ENCODE measurements around the gene AKAIN1. TPM values are rescaled to one million over a fixed set of nuclear protein-coding genes. Genes with fewer than 3 reads are reported as not detected.

The AKAIN1 gene
- total and polyA plus RNA-seq, 2 of the 8 experiments (the other 6 are each of a cell fraction or from before 2014, with no cell fraction given) = not detected

DNA sequence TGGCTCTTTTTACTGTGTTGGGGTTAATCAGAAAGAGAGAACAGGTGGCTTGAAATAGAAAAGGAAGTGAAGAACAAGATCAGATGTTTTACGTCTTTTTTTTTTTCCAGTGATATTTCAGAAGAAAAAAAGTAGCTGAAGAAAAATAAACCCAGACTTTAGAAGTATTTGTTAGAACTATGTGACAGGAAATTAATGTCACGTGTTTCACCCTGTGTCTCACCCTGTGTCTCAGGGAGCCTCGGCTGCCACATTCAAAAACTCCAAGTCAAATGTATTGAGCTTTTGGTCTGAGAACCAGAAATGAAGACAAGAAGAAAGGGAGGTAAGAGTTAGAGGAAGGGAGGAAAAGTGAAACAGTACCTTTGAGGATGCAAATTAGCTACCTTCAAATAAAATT is 38.0 kb downstream of the AKAIN1 start:
- no peaks in the 10 kb centered on the region for H3K4me1 ChIP-seq (replicated peaks in 1 of 4; ENCODE audit: control insufficient read depth in 3 of 4, insufficient read depth in 4 of 4, low read length in 3 of 4)
- no peak overlapping the region for H4K8ac ChIP-seq (ENCODE audit: extremely low read depth, insufficient read depth, low read length)
- no peaks in the 10 kb centered on the region for H3K9me3 ChIP-seq (ENCODE audit: insufficient read depth in 2 of 2, low read depth in 1 of 2, low read length in 1 of 2)
- H2BK20ac ChIP-seq (ENCODE audit: low read length) = no peak overlapping the region
- H3K9ac ChIP-seq (replicated peaks in 1 of 4; ENCODE audit: extremely low read depth in 1 of 4, low read depth in 3 of 4, low read length in 3 of 4) = no peak overlapping the region
- no peak overlapping the region for H2AK5ac ChIP-seq (ENCODE audit: low read depth, low read length)
- H3K36me3 ChIP-seq (ENCODE audit: control insufficient read depth in 2 of 4, insufficient read depth in 4 of 4, low read length in 3 of 4) = no peaks in the 10 kb centered on the region
- H4K20me1 ChIP-seq (replicated peaks in 1 of 2; ENCODE audit: control insufficient read depth in 1 of 2, insufficient read depth in 2 of 2, low read length in 2 of 2) = no peaks in the 10 kb centered on the region
- DNase-seq (ENCODE audit: low read depth in 1 of 2, low spot score in 2 of 2) = no peak
- H2AFZ ChIP-seq (ENCODE audit: low read length) = no peak overlapping the region
- H3K27ac ChIP-seq (ENCODE audit: low read depth, low read length) = no peak overlapping the region
- CTCF ChIA-PET (ENCODE audit: partially characterized antibody) = no interaction called here
- no peak overlapping the region for H4K91ac ChIP-seq (replicated peaks; ENCODE audit: insufficient read length, low read length)
- no peak overlapping the region for H4K5ac ChIP-seq (ENCODE audit: insufficient read length, low read depth, low read length)
- H3K23ac ChIP-seq (ENCODE audit: insufficient read length) = no peak overlapping the region
- no peak overlapping the region for H3K4me2 ChIP-seq (ENCODE audit: insufficient read depth in 1 of 2, low read depth in 2 of 2, low read length in 2 of 2)
- no peak overlapping the region for H3K4me3 ChIP-seq (ENCODE audit: extremely low read depth in 1 of 4, insufficient read depth in 2 of 4, low read depth in 3 of 4, low read length in 4 of 4)
- H2BK5ac ChIP-seq (ENCODE audit: low read depth, low read length) = no peak overlapping the region
- TF ChIP-seq BACH1 (IDR thresholded peaks at IDR 0.05; ENCODE audit: low read length) = no peak
- no peaks in the 10 kb centered on the region for H3K23me2 ChIP-seq (ENCODE audit: low read depth, low read length)
- WGBS, 2 experiments (ENCODE audit: extremely low coverage in 1 of 2, insufficient coverage in 1 of 2, insufficient read length in 1 of 2, insufficient replicate concordance in 2 of 2, low coverage in 1 of 2, low lambda C conversion rate in 2 of 2, missing lambda C conversion rate in 1 of 2) = 74% methylated on average over 3 of the region's 3 CpGs; no CpG with 5 or more reads in 1 of the 2 experiments
- no peak overlapping the region for H2BK120ac ChIP-seq (replicated peaks; ENCODE audit: low read depth, low read length)
- H3K27me3 ChIP-seq (replicated peaks in 1 of 4; ENCODE audit: control insufficient read depth in 3 of 4, extremely low read depth in 1 of 4, insufficient read depth in 3 of 4, low read length in 3 of 4) = no peaks in the 10 kb centered on the region
- H3K4ac ChIP-seq (replicated peaks; ENCODE audit: insufficient read length, low read depth, low read length) = no peak overlapping the region
- H3K56ac ChIP-seq (replicated peaks; ENCODE audit: insufficient read length, low read depth, low read length) = no peak overlapping the region
- no peaks in the 10 kb centered on the region for H3K79me2 ChIP-seq (ENCODE audit: control insufficient read depth in 1 of 2, insufficient read depth in 2 of 2, low read length in 2 of 2)
- H3K18ac ChIP-seq (ENCODE audit: extremely low read depth, low read length) = no peak overlapping the region
- H3K79me1 ChIP-seq (ENCODE audit: low read depth, low read length) = no peaks in the 10 kb centered on the region
- H3K14ac ChIP-seq (ENCODE audit: insufficient read length) = no peak overlapping the region
- FAIRE-seq = no peak
- H2BK12ac ChIP-seq (ENCODE audit: low read depth, low read length) = no peak overlapping the region
- POLR2A ChIA-PET (ENCODE audit: partially characterized antibody) = no interaction called here
- H2BK15ac ChIP-seq (ENCODE audit: low read length) = no peak overlapping the region
